AG20443 (cell line): ENCODE measurements around the gene VILL.
"Not testable (repeated sequence)": the region's sequence is repeated elsewhere in the genome, so short reads cannot be mapped to it uniquely, and the experiment has no call there.

ENCODE experiments used
- DNase-seq: peaks from one replicate; pipeline ENCODE4 v3.0.0; 2012; ENCODE audit warnings: low spot score, mixed read lengths

The VILL gene

DNA sequence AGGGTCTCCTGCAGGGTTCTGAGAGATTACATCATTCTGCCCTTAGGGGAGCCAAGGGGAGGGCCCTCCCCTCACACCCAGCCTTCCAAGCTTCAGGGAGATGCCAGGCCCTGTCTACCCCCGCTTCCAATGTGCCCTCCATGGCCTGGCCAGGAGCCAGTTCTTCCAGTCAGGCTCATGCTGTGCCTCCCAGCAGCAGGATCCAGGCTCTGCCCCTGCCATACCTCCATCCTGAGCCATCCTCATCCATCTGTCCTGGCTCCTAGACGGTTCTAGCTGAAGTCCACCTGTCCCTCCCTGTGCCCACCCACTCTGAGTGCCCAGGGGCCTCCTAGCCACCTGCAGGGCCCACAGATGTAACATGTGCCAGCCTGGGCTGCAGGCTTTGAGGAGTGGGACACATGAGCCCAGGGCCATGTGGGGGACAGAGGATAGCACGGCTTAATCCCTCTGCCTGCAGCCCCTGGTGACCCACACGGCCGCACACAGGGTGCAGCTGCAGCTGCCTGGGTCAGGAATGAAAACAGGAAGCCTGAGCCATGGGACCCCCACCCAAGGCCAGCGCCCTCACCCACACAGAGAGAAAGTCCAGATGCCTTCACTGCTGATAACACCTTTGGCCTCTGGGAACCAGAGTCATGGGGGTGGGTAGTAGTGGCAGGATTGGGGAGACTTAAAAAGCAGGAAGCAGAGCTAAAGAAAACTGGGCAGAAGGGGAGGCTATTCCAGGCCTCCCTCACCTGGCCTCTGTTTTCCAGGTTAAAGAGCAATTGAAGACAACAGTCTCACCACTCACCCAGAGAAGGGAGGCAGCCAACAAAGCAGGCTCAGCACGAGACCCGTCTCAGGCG lies 27.1 kb downstream of the VILL start:
- no peak for DNase-seq

- DNase-seq, result no peak
Observed at GRCh38 chr3:38018296-38019266, 28.0 kb downstream of the VILL start.

GRCh38 chr3:38019658-38020341 lies 29.2 kb downstream of the VILL start:
- no peak for DNase-seq

DNA sequence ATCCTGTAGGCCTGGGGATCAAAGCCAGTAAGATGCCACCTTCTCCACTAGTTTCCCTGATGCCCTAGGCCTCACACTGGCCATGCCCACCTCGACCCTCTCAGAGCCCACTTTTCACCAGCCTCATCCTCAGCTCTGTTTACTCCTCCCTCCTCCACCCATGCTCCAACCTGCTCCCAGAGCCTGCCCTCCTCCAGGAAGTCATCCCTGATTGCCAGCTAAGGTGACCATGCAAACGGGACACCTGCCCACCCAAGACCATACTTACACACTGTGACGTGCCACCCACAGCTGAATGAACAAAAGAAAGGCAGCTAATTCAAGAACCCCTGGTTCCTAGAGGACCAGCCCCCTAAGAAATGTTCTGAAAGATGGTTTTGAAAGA lies 29.7 kb downstream of the VILL start:
- DNase-seq, result no peak

- no peak for DNase-seq
Observed at GRCh38 chr3:38021196-38021595, 30.6 kb downstream of the VILL start.

- no peak for DNase-seq
Observed at GRCh38 chr3:38022301-38022700, 31.7 kb downstream of the VILL start.

GRCh38 chr3:38022896-38023709 lies 32.5 kb downstream of the VILL start:
- no peak for DNase-seq

DNA sequence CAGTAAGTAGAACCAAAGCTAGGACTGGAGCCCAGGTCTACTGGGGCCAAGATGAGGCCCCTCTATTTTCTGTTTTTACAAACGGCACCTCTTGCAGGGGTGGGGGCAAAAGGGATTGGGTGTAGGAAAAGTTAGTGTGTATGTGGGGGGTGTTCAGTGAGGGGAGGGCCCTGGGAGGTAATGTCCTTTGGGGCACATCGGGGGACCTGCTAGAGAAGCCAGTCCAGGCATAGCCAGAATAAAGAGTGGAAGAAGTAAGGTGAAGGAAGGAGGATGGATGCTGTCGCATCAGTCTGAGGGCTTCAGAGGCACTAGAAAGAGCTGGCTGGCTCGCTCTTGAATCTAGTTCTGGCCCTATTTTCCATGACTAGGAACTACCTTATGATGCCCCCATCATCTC lies 36.3 kb downstream of the VILL start:
- DNase-seq, result no peak

GRCh38 chr3:38027466-38028465 lies 37.2 kb downstream of the VILL start:
- no peak for DNase-seq

DNA sequence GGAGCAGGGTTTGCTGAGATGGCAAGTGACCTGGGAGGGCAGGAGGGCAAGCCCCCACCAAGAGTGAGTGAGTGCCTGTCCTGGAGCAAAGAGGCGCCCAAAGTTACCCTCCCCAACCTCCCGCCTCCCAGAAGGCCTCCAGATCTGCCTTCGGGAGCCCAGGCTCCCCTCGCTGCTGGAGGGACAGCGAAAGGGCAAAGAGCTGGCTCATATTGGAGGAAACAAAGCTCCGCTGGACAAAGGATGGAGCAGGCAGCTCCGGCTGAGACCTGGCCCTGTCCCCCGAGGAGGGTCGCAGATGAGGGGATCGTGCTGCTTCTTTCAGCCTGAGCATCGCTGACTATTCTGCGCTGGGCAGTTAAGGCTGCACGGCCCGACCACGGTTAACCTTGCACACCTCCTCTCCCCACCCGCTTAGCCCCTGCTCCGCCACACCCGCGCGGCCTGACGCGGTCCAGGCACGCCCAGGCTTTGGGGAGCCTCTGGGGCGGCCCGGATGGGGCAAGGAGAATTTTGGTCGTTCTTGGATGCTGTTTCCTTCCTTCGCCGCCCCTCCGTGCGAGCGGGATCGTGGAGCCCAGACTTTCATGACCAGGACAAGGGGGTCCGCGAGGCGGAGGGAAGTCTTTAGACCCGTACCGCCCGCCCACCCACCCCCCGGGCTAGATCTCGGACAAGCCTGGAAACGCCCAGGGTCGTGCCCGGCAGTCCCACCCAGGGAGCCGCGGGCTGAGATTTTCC lies 38.2 kb downstream of the VILL start:
- peak; percentile 51 for DNase-seq

GRCh38 chr3:38029400-38030125 lies 39.0 kb downstream of the VILL start, which contains the start of gene PLCD1:
TSS of gene PLCD1 (minus strand) at chr3:38029642. CDS start at chr3:38029539, 103 bp downstream.
- peak; percentile 93 for DNase-seq

DNA sequence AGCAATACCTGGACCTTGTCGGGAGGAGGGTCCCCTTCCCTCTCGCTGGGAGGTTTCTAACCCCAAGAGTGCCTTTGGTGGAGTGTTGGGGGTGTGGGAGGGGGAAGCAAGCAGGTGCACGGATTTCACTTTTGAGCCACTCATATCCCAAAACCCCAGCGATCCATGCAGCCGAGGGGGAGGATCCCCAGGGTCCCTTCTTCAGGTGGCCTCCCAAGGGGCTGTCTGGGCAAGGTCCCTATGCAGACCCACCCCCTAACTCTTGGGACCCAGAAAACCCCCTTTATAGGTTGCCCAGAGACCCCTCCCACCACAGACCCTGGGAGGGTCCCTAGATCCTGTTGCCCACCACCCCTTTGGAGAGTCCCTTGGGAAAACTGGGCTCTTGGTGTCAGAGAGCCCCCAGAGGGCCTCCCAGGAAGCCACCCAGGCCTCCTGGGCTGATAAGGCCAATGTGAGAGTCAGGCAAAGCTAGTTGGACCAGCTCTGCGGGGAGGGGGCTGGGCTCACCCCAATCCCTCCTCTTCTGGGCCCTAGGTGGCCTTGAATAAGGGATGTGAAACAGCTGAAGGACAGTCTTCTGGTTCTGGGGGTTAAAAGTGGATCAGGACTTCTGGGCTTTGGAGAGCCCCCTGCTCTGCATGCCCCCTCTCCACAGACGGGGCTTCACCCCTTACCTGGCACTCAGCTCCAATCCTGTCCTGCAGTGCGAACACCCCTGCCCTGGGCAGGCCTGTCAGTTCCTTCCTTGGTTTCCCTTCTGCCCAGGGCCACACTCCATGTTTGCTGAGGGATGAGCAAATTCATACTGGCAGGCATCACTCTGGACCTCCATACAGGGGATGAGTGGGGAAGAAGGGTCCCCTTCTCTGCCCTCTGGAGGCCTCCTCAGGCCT lies 39.8 kb downstream of the VILL start:
- DNase-seq, result no peak

DNA sequence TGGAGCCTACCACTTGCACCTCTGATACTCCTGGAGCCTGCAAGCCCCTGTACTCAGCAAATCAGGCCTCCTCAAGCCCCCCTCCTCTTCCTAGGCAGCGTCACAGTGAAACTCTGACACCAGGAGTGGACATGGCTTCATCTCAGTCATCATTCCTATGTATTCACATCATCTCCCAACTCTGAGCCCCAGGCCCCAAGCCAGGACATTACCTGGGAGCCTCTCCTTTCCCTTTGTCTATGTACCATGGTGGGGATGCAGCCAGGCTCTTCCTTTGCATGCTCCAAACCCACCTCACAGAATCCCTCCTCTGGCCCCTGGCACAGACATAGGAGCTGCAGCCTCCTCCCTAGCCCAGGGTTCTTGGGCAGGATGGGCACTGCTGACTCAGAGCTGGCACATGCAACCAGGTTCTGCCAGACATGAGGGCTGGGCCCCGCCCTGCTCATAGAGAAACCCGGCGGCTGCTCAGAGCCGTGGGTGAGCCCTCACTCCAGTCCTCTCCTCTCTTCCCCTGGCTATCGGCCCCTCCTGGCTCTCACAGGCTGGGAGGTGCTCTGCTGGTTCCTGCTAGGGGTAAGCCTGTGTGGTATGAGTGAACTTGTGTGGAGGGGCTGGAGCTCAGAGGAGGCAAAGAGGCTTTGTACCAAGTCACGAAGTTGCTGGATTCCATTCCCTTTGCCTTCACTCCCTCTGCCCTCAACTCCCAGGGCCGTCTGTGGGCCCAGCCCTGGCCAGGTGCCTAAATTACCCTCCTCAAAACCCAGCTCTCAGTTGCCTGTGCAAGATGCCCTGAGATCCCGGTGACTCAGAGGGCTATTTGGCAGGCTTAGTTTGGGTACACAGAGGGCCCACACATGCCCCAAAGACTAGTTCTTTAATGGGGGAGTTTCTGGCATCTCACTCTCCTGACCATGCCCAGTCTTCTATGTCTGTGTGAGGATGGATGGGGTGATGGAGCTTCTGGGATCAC lies 40.7 kb downstream of the VILL start:
- DNase-seq, result peak; percentile 76

DNA sequence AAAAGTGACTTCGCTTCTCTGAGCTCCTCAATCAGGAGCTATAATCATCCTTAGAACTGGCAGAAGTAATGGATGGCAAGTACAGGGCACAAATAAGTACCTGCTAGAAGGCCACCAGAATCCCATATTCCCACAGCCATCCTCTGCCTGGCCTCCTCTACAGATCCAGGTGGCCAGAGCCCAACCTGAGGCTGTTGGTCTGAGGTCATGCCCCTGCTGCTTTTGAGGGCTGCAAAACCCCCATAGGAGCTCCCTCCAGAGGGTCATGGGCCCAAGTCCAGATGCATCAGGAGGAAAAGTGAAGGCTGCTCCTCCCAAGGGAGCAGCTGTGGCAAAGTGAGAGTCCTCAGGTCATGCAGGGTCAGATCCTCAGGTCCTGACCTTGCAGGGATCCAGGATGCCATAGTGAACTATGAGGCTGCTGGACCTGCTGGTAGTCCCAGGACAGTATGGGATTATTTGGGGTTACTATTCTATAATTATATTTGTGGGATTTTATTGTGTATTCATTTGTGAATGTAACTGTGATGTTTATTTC lies 41.8 kb downstream of the VILL start:
- DNase-seq, result no peak

- not testable (repeated sequence) for DNase-seq
Observed at GRCh38 chr3:38033586-38033985, 43.0 kb downstream of the VILL start.

DNA sequence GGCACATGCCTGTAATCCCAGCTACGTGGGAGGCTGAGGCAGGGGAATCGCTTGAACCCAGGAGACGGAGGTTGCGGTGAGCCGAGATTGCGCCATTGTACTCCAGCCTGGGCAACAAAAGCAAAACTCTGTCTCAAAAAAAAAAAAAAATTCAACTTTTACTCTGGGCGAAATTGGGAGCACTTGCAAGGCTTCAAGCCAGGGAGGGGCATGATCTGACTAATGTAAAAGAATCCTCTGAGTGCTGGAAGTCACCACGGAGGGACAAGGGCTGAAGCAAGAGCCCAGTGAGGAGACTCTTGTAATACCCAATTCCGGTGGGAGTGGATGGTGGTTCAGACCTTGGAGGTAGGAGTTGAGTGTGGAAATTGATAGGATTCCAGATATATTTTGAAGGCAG lies 43.7 kb downstream of the VILL start:
- DNase-seq, result not testable (repeated sequence)
